Lower leg skin (tissue), 3 donors: ENCODE results near the gene NAALADL2.

Experiments
- POLR2A ChIP-seq, 2 donors: fragments of 450-650 bp; IDR thresholded peaks; one replicate each; pipeline ENCODE4 v1.6.1; 2016 to 2017; ENCODE audit warnings: antibody characterized with exemption in 2 of 2, mild to moderate bottlenecking in 1 of 2, moderate library complexity in 1 of 2
- TF ChIP-seq, protein P1 (sequence below), 3 donors: fragments of 450-650 bp; IDR thresholded peaks; one replicate each; pipeline ENCODE4 v1.5.1; 2016; ENCODE audit warnings: antibody characterized with exemption in 3 of 3, mild to moderate bottlenecking in 3 of 3, moderate library complexity in 2 of 3

DNA sequence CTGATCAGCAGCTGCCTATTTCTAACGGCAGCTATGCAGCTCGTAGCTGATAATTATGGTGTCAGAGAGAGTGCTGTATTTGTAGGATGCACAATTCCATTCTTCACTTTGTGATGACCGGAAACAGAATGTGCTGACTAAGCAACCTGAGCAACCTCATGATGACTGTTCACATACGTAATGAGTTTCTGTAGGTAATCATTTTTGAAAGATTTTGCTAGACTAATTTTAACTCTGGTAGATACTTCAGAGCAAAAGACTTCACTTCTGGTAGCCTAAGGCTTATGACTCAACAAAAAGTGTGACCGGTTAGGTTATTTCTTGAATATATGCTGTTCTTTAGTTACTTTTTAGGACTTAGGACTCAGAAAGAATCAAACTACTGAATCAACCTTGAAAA is 567.7 kb downstream of the NAALADL2 start:
- TF ChIP-seq, protein P1, sequence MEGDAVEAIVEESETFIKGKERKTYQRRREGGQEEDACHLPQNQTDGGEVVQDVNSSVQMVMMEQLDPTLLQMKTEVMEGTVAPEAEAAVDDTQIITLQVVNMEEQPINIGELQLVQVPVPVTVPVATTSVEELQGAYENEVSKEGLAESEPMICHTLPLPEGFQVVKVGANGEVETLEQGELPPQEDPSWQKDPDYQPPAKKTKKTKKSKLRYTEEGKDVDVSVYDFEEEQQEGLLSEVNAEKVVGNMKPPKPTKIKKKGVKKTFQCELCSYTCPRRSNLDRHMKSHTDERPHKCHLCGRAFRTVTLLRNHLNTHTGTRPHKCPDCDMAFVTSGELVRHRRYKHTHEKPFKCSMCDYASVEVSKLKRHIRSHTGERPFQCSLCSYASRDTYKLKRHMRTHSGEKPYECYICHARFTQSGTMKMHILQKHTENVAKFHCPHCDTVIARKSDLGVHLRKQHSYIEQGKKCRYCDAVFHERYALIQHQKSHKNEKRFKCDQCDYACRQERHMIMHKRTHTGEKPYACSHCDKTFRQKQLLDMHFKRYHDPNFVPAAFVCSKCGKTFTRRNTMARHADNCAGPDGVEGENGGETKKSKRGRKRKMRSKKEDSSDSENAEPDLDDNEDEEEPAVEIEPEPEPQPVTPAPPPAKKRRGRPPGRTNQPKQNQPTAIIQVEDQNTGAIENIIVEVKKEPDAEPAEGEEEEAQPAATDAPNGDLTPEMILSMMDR (IDR thresholded peaks at IDR 0.05), result no peak
- no peak for TF ChIP-seq POLR2A (IDR thresholded peaks at IDR 0.05)
